Esophagus muscularis mucosa (tissue), 3 donors: Measurements from ENCODE around the gene HSPA6.
"Not testable (repeated sequence)": the region's sequence is repeated elsewhere in the genome, so short reads cannot be mapped to it uniquely, and the experiment has no call there.

Source experiments
- EP300 ChIP-seq: sonication (generic); formaldehyde crosslinking; IDR thresholded peaks from one replicate; pipeline ENCODE4 v1.6.1; 2017; ENCODE audit warnings: antibody characterized with exemption
- TF ChIP-seq, protein P1 (sequence below), 3 experiments: fragments of 200-600 bp in 2 of 3; fragments of 450-650 bp in 1 of 3; sonication (generic) in 2 of 3; IDR thresholded peaks; one replicate each; pipeline ENCODE4 v1.5.1; 2017 to 2019; ENCODE audit warnings: antibody characterized with exemption in 3 of 3, mild to moderate bottlenecking in 2 of 3, moderate library complexity in 1 of 3

DNA sequence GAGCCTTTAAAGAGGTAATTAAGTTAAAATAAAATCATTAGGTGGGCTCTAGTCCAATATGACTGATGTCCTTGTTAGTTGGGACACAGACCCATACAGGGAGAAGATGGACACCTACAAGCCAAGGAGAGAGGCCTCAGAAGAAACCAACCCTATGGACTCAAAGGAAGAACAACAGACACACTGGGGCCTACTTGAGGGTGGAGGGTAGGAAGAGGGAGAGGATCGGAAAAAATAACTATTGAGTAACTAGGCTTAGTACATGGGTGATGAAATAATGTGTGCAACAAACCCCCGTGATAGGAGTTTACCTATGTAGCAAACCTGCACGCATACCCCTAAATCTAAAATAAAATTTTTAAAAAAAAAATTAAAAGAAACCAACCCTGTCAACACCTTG lies 30.0 kb downstream of the HSPA6 start:
- TF ChIP-seq, protein P1, sequence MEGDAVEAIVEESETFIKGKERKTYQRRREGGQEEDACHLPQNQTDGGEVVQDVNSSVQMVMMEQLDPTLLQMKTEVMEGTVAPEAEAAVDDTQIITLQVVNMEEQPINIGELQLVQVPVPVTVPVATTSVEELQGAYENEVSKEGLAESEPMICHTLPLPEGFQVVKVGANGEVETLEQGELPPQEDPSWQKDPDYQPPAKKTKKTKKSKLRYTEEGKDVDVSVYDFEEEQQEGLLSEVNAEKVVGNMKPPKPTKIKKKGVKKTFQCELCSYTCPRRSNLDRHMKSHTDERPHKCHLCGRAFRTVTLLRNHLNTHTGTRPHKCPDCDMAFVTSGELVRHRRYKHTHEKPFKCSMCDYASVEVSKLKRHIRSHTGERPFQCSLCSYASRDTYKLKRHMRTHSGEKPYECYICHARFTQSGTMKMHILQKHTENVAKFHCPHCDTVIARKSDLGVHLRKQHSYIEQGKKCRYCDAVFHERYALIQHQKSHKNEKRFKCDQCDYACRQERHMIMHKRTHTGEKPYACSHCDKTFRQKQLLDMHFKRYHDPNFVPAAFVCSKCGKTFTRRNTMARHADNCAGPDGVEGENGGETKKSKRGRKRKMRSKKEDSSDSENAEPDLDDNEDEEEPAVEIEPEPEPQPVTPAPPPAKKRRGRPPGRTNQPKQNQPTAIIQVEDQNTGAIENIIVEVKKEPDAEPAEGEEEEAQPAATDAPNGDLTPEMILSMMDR (IDR thresholded peaks at IDR 0.05), result not testable (repeated sequence)
- not testable (repeated sequence) for TF ChIP-seq EP300
